ENCODE data around the gene TNKS1BP1.
"Not testable (repeated sequence)": the region's sequence is repeated elsewhere in the genome, so short reads cannot be mapped to it uniquely, and the experiment has no call there.

Gene TNKS1BP1

DNA sequence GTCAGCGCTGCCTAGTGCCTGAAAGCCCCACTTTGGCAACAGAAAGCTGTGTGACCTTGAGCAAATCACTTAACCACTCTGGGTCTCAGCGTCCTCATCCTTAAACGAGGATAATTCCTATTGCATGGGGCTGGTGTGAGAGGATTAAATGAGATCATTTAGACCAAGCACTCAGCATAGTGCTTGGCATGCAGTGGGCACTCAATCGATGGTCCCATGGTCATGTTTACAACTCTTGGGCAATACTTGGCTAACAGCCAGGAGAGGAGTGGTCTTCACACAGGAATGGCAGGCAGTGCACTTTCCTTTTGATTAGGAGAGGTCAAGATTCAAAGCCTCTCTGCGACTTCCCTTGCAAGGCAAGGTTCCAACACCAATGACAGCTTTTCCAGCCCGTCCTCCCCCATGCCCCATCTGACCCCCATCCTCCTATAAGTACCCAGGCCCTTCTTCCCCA lies 14.1 kb downstream of the TNKS1BP1 start:
- DNase-seq (ENCODE audit: low read depth, low spot score) = no peak

GRCh38 chr11:57310091-57310490 lies 14.7 kb downstream of the TNKS1BP1 start:
- no peak for DNase-seq (ENCODE audit: low read depth, low spot score)

GRCh38 chr11:57309106-57310059 lies 15.4 kb downstream of the TNKS1BP1 start:
- no peak for DNase-seq (ENCODE audit: low read depth, low spot score)

- DNase-seq (ENCODE audit: low read depth, low spot score) = no peak
Measured at GRCh38 chr11:57308426-57309060, 16.2 kb downstream of the TNKS1BP1 start.

- DNase-seq (ENCODE audit: low read depth, low spot score) = no peak
Measured at GRCh38 chr11:57307666-57308270, 17.0 kb downstream of the TNKS1BP1 start.

GRCh38 chr11:57306940-57307565 lies 17.7 kb downstream of the TNKS1BP1 start:
- no peak for DNase-seq (ENCODE audit: low read depth, low spot score)

DNA sequence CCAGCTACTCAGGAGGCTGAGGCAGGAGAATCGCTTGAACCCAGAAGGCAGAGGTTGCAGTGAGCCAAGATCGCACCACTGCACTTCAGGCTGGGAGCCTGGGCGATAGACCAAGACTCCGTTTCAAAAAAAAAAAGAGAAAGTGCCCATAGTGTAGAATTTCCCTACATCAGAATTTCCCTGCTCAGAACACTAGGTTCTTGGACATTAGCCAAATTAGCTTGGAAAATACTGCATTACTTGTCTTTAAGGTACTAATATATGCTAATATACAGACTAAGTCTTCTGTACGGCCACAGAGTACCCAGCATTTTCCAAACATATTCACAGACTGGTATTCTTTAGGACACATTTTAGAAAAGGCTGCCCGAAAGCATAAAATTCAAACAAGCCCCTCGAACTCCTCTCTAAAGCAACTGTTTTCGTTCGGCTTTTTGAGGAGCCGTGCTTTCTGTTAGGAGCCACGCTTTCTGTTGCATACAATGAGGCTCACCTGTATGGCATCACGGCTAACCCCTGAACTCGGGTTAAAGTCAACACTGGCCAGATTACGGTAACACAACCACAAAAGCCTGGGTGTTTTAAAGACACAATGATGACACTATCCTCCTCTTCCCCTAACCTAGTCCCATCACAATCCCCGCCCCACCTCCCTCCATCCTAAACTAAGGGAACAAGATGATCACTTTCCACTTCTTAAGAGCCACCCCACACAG lies 18.4 kb downstream of the TNKS1BP1 start:
- DNase-seq (ENCODE audit: low read depth, low spot score) = no peak

DNA sequence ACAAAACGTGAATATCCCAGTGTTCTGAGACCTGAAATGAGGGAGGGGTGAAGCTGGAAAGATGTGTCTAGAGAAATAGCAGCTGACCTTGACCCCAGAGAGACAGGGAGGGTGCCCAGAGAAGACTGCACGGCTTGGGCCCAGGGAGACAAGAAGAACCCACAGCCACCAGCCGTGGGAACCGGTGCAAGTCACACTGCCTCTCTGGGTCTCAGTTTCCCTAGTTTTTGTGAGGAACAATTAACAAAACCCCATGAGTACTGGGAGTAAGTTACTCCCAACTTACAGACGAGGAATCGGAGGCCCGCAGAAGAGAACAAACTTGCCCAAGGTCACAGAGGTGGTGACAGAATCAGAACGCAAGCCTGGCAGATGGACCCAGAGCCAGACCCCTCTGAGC lies 19.2 kb downstream of the TNKS1BP1 start:
- no peak for DNase-seq (ENCODE audit: low read depth, low spot score)

- no peak for DNase-seq (ENCODE audit: low read depth, low spot score)
Measured at GRCh38 chr11:57303990-57304579, 20.7 kb downstream of the TNKS1BP1 start.

DNA sequence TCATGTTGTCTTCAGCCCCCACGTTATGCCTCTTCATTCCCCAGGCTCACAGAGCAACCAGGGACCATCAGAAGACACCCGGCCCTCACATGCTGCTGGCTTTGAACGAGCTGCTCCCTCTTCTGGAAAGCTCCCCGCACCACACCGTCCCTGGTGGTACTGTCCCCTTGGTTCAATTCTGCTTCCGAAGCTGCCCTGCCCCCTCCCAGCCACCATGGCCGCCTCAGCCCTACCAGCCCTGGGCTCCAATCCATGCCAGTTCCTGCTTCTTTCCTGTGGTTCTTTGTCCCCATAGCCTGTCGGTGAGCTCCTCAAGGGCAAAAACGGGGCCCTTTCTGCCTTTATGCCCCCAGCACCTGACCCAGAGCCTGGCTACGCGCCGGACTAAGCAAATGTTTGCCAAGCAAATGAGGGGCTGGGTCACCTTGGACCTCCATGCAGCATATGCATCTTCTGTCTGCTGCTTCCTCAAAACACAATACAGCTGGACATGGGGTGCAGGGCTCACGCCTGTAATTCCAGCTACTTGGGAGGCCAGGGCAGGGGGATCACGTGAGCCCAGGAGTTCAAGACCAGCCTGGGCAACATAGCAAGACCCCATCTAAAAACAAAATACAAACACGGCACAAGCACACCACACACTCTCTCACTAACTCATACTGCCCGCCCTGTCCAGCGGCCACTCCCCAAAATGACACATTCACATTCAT lies 21.3 kb downstream of the TNKS1BP1 start:
- no peak for DNase-seq (ENCODE audit: low read depth, low spot score)

GRCh38 chr11:57302489-57302888 lies 22.3 kb downstream of the TNKS1BP1 start:
- DNase-seq (ENCODE audit: low read depth, low spot score) = no peak

GRCh38 chr11:57301711-57302423 lies 22.9 kb downstream of the TNKS1BP1 start:
- DNase-seq (ENCODE audit: low read depth, low spot score) = no peak

DNA sequence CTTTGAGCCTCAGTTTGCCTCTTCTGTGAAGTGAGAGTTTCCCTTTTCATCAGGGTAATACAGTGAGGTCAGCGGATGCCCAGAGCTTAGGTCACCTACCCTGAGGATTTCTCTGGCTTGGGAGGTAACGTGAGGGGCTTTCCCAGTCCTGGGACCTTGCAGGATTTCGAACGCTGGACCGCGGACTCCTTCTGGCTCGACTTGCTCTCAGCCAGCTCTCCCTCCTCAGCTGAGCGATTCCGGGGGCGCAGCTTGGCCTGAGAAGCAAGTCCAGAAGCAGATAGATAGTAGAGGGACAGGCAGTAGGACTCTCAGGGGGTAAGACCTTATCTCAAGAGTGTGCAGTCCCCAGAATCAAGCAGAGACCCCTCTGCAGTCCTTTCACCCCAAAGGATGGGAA lies 24.0 kb downstream of the TNKS1BP1 start:
- DNase-seq (ENCODE audit: low read depth, low spot score) = no peak

DNA sequence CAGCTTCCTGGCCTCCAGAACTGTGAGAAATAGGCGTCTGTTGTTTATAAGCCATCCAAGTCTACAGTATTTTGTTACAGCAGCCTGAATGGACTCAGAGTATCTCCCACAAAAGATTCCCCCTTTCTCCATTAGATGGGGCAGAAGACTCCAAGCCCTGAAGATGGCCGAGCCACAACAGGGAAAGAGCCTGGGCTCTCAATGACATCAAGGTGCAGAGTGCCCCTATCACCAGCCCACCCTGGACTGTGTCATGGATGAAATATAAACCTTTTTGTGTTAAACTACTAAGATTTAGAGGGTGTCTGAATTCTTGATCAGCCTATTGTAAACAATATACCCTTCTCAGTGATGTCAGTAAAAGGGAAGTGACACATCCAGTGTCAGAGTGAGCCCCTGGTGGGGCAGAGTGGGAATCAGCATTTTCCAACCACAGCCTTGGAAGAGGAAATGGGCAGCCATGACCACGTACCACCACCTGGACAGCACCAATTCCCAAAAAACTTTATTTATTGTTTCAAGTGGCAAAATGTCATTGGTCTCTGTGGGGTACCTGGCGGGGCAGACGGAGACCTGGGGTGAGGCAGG lies 25.5 kb downstream of the TNKS1BP1 start:
- DNase-seq (ENCODE audit: low read depth, low spot score) = no peak

- DNase-seq (ENCODE audit: low read depth, low spot score) = no peak
Measured at GRCh38 chr11:57297221-57297620, 27.5 kb downstream of the TNKS1BP1 start.

DNA sequence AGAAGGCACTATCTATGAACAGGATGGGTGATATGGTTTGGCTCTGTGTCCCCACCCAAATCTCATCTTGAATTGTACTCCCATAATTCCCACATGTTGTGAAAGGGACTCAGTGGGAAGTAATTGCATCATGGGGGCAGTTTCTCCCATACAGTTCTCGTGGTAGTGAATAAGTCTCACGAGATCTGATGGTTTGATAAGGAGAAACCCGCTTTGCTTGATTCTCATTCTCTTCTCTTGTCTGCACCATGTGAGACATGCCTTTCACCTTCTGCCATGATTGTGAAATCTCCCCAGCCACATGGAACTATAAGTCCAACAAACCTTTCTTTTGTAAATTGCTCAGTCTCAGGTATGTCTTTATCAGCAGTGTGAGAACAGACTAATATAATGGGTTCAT lies 28.5 kb downstream of the TNKS1BP1 start:
- not testable (repeated sequence) for DNase-seq (ENCODE audit: low read depth, low spot score)

DNA sequence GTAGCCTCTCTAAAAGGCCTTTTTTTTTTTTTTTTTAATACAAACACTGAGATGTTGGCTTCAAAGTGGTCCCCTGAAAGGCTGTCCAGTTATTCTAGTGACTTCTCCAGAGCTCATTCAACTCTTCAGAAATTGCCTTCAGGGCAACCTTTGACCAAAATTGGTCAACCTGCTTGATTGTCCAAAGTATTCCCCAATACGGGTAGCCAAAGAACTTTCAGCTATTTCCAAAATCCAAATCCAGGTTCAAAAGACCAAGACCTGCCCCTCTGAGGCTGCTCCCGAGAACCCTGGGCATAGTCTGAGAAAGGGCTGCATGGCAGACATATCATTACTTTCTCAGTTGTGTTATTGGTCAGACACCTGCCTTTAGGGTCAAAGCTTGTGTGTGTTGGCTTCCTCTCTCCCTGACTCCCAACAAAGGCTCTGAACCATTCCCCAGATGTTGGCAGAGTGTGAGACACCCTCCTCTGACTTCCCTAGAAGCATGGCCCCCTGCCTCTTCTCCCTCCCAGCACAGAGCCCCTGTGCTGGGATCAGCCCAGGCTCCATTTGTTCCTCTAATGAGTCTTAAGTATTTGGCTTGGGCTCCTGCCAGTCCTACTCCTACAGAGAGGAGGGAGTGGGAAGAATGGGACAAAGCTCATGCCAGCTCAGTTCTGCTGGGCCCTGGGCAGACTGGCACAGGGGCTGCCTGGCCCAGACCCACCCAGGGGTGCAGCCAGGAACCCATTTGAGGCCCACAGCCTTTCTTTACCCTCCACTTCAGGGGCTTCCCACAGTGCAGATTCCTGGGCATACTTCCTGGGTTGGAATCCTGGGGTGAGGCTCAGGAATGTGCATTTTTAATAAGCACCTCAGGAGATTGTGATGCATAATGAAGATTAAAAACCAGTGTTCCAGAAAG lies 30.3 kb downstream of the TNKS1BP1 start:
- peak; percentile 55 for DNase-seq (ENCODE audit: low read depth, low spot score)

- DNase-seq (ENCODE audit: low read depth, low spot score) = no peak
Measured at GRCh38 chr11:57290288-57290687, 34.5 kb downstream of the TNKS1BP1 start.

Data from brain pericyte (primary cell).